NB4 (cell line): ENCODE results near the gene PSMC5.

Source experiments
- CTCF ChIP-seq: IDR thresholded peaks from one replicate; pipeline ENCODE4 v1.5.1; 2012; ENCODE audit warnings: low read depth, low read length
- POLR2A ChIP-seq: IDR thresholded peaks from 2 replicates; pipeline ENCODE4 v1.6.1; 2011; ENCODE audit warnings: mild to moderate bottlenecking; ENCODE audit not compliant: insufficient read length; ENCODE audit errors: extremely low read depth

GRCh38 chr17:63783522-63783921 lies 43.7 kb upstream of the PSMC5 start:
- TF ChIP-seq POLR2A (no peak), CTCF (no peak)
